NCI-H1048 (cell line): ENCODE data around the gene PFDN1.

Experiments used
- DNase-seq: peaks from one replicate; lab custom pipeline; 2025; lab: John Stamatoyannopoulos, UW

PFDN1 gene

GRCh38 chr5:140328036-140328764 is 25.3 kb upstream of the PFDN1 start:
- no peak for DNase-seq

GRCh38 chr5:140327589-140327988 is 24.7 kb upstream of the PFDN1 start:
- no peak for DNase-seq

GRCh38 chr5:140325486-140325885 is 22.6 kb upstream of the PFDN1 start:
- no peak for DNase-seq

- no peak for DNase-seq
Observed at GRCh38 chr5:140324617-140325241, 21.8 kb upstream of the PFDN1 start.

GRCh38 chr5:140324041-140324600 is 21.2 kb upstream of the PFDN1 start:
- no peak for DNase-seq

GRCh38 chr5:140322751-140323731 is 20.1 kb upstream of the PFDN1 start:
- DNase-seq: no peak

- no peak for DNase-seq
Observed at GRCh38 chr5:140321796-140322195, 18.9 kb upstream of the PFDN1 start.

- no peak for DNase-seq
Observed at GRCh38 chr5:140319833-140320232, 16.9 kb upstream of the PFDN1 start.

- DNase-seq: no peak
Observed at GRCh38 chr5:140318792-140319191, 15.9 kb upstream of the PFDN1 start.

GRCh38 chr5:140317859-140318258 is 15.0 kb upstream of the PFDN1 start:
- DNase-seq: no peak

- no peak for DNase-seq
Observed at GRCh38 chr5:140312791-140313189, 9.9 kb upstream of the PFDN1 start.

GRCh38 chr5:140312067-140312790 is 9.3 kb upstream of the PFDN1 start:
- DNase-seq: no peak

- DNase-seq: no peak
Observed at GRCh38 chr5:140311011-140311467, 8.1 kb upstream of the PFDN1 start.

GRCh38 chr5:140310434-140310833 is 7.5 kb upstream of the PFDN1 start:
- no peak for DNase-seq

GRCh38 chr5:140309706-140310249 is 6.9 kb upstream of the PFDN1 start:
- no peak for DNase-seq

- no peak for DNase-seq
Observed at GRCh38 chr5:140305471-140305870, 2.6 kb upstream of the PFDN1 start.

- DNase-seq: no peak
Observed at GRCh38 chr5:140303966-140304365, 1.1 kb upstream of the PFDN1 start.

GRCh38 chr5:140301136-140301535 is 1.8 kb downstream of the PFDN1 start:
- no peak for DNase-seq

GRCh38 chr5:140299056-140299455 is 3.8 kb downstream of the PFDN1 start:
- no peak for DNase-seq

GRCh38 chr5:140298183-140298601 is 4.7 kb downstream of the PFDN1 start:
- no peak for DNase-seq

- no peak for DNase-seq
Observed at GRCh38 chr5:140297283-140297682, 5.6 kb downstream of the PFDN1 start.
